ENCODE results near the gene NSUN6. TPM values are rescaled to one million over a fixed set of nuclear protein-coding genes. Genes with fewer than 3 reads are reported as not detected.
"Not testable (repeated sequence)": the region's sequence is repeated elsewhere in the genome, so short reads cannot be mapped to it uniquely, and the experiment has no call there.

The NSUN6 gene
- polyA plus RNA-seq, 1 of the 3 experiments (the other 2 are of a cell fraction): 5.3 TPM

GRCh38 chr10:18639719-18640118 lies 11.7 kb downstream of the NSUN6 start:
- H3K9me2 ChIP-seq; H3K27ac ChIP-seq (ENCODE audit: low read depth in 2 of 2, low read length in 1 of 2); H3K9me3 ChIP-seq; H3K27me3 ChIP-seq (ENCODE audit: insufficient read depth); H3K4me2 ChIP-seq; CTCF ChIA-PET; H3K36me3 ChIP-seq (replicated peaks in 1 of 2; ENCODE audit: control insufficient read depth in 1 of 2, insufficient read depth in 2 of 2, low read length in 1 of 2); H3F3A ChIP-seq (replicated peaks; ENCODE audit: insufficient read depth); H4K20me1 ChIP-seq (ENCODE audit: insufficient read depth); DNase-seq; H3K4me1 ChIP-seq (ENCODE audit: control insufficient read depth in 1 of 2, insufficient read depth in 2 of 2, low read depth in 1 of 2, low read length in 1 of 2); H3K79me2 ChIP-seq (ENCODE audit: insufficient read depth); H3K9ac ChIP-seq; H3K4me3 ChIP-seq (ENCODE audit: low read depth in 2 of 2, low read length in 1 of 2); POLR2A ChIA-PET; H2AFZ ChIP-seq (ENCODE audit: low read depth): not testable (repeated sequence)
- 95% methylated on average over 2 of the region's 2 CpGs for WGBS (ENCODE audit: low lambda C conversion rate)

- CTCF ChIA-PET; H3K4me2 ChIP-seq; H3K36me3 ChIP-seq (replicated peaks in 1 of 2; ENCODE audit: control insufficient read depth in 1 of 2, insufficient read depth in 2 of 2, low read length in 1 of 2); H2AFZ ChIP-seq (ENCODE audit: low read depth); H3F3A ChIP-seq (replicated peaks; ENCODE audit: insufficient read depth); POLR2A ChIA-PET; DNase-seq; H3K9me3 ChIP-seq; H3K9ac ChIP-seq; H3K9me2 ChIP-seq; H4K20me1 ChIP-seq (ENCODE audit: insufficient read depth); H3K27me3 ChIP-seq (ENCODE audit: insufficient read depth); H3K4me3 ChIP-seq (ENCODE audit: low read depth in 2 of 2, low read length in 1 of 2); H3K79me2 ChIP-seq (ENCODE audit: insufficient read depth); H3K4me1 ChIP-seq (ENCODE audit: control insufficient read depth in 1 of 2, insufficient read depth in 2 of 2, low read depth in 1 of 2, low read length in 1 of 2); H3K27ac ChIP-seq (ENCODE audit: low read depth in 2 of 2, low read length in 1 of 2): not testable (repeated sequence)
- 90% methylated on average over 1 of the region's 1 CpG for WGBS (ENCODE audit: low lambda C conversion rate)
These were observed 14.0 kb downstream of the NSUN6 start for GRCh38 chr10:18637400-18637799.

GRCh38 chr10:18635995-18636394 lies 15.4 kb downstream of the NSUN6 start:
- ChIA-PET POLR2A (interaction anchor here (0.7 kb wide), 1 partner anchor 24 kb away, joined by 3 read pairs; the partner anchor contains the start of gene ARL5B), CTCF (no interaction called here)
- DNase-seq: no peak
- H2AFZ ChIP-seq (ENCODE audit: low read depth): no peak overlapping the region
- no peak overlapping the region for H3K27ac ChIP-seq (ENCODE audit: low read depth in 2 of 2, low read length in 1 of 2)
- H4K20me1 ChIP-seq (ENCODE audit: insufficient read depth): no peaks in the 10 kb centered on the region
- H3K4me1 ChIP-seq (ENCODE audit: control insufficient read depth in 1 of 2, insufficient read depth in 2 of 2, low read depth in 1 of 2, low read length in 1 of 2): no peaks in the 10 kb centered on the region
- no peaks in the 10 kb centered on the region for H3K27me3 ChIP-seq (ENCODE audit: insufficient read depth)
- 93% methylated on average over 4 of the region's 4 CpGs for WGBS (ENCODE audit: low lambda C conversion rate)
- H3F3A ChIP-seq (replicated peaks; ENCODE audit: insufficient read depth): no peaks in the 10 kb centered on the region
- H3K4me3 ChIP-seq (ENCODE audit: low read depth in 2 of 2, low read length in 1 of 2): no peak overlapping the region
- H3K79me2 ChIP-seq (ENCODE audit: insufficient read depth): no peaks in the 10 kb centered on the region
- H3K9me2 ChIP-seq: no peaks in the 10 kb centered on the region
- no peaks in the 10 kb centered on the region for H3K9me3 ChIP-seq
- H3K9ac ChIP-seq: no peak overlapping the region
- no peak overlapping the region for H3K4me2 ChIP-seq
- peaks cover 0 to 3% of the 10 kb centered on the region in 2 experiments for H3K36me3 ChIP-seq (replicated peaks in 1 of 2; ENCODE audit: control insufficient read depth in 1 of 2, insufficient read depth in 2 of 2, low read length in 1 of 2)
- TF ChIP-seq MAX (IDR thresholded peaks at IDR 0.05; ENCODE audit: low read depth) (no peak), FOXJ3 (CRISPR knock-in tag; IDR thresholded peaks at IDR 0.05) (no peak), MEF2A (IDR thresholded peaks at IDR 0.05; ENCODE audit: borderline replicate concordance, low read depth) (no peak), JUND (IDR thresholded peaks at IDR 0.05) (no peak), RFX5 (IDR thresholded peaks at IDR 0.05; ENCODE audit: low read length) (no peak), YY1 (IDR thresholded peaks at IDR 0.05; ENCODE audit: low read depth) (no peak), CTCF (IDR thresholded peaks at IDR 0.05) (no peak), NFIC (IDR thresholded peaks at IDR 0.05; ENCODE audit: borderline replicate concordance) (no peak), GABPA (IDR thresholded peaks at IDR 0.05; ENCODE audit: low read depth) (no peak), EP300 (IDR thresholded peaks at IDR 0.05; ENCODE audit: borderline replicate concordance in 1 of 2, low read depth in 1 of 2, low read length in 1 of 2) (no peak), USF1 (IDR thresholded peaks at IDR 0.05; ENCODE audit: borderline replicate concordance, low read depth) (no peak), USF2 (IDR thresholded peaks at IDR 0.05; ENCODE audit: borderline replicate concordance, low read depth, low read length) (no peak), EZH2phosphoT487 (IDR thresholded peaks at IDR 0.05; ENCODE audit: borderline replicate concordance, low read depth) (no peak), TEAD4 (IDR thresholded peaks at IDR 0.05; ENCODE audit: borderline replicate concordance, insufficient read depth) (no peak), TCF12 (IDR thresholded peaks at IDR 0.05) (no peak), SMC3 (IDR thresholded peaks at IDR 0.05; ENCODE audit: low read depth, low read length) (no peak), RXRA (IDR thresholded peaks at IDR 0.05; ENCODE audit: borderline replicate concordance, low read depth) (no peak), SIN3A (IDR thresholded peaks at IDR 0.05; ENCODE audit: borderline replicate concordance, low read depth, low read length) (no peak), CHD2 (IDR thresholded peaks at IDR 0.05; ENCODE audit: low read length, partially characterized antibody) (no peak)

All from SK-N-SH (cell line).